Fibroblast of skin of back (primary cell): ENCODE results near the gene OPTN.

Source experiments
- DNase-seq: peaks from one replicate; pipeline ENCODE4 v3.0.0-alpha.2; 2013

Gene OPTN

DNA sequence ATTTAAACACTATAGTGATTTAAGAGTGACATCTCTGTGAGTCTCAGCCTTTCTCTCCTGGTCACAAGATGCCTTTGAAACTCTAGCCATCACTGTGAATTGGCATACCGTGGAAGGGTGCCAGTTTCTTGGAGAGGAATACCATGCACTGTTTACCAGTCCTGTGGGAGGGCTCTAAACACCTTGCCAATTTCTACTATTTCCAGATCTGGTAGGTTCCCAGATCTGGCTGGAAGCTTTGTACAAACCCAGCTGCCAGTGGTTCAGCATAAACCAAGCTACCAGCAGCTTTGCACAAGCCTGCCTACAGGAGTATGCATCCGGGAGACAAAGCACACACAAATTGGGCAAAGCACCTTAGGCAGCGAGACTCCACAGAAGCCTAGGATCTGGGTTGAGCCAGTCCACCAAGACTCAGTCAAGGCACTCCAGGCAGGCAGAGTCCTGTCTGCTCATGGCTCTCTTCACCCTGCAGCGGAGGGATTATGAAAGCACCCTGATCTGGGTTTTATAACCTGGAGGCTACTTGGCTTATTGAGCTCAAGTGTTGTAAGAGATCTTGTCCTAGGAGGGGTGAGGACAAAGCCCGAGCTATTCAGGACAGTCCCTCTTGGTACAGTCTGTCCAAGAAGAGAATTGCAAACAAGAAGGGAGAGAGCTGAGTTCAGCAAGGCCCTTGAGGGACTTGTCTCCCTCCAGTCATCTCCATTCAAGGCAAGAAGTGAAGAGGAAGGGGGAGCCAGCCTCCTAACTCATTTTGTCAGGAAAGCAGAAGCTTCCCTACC lies 85.0 kb downstream of the OPTN start:
- DNase-seq = no peak

GRCh38 chr10:13187135-13187534 lies 87.2 kb downstream of the OPTN start:
- no peak for DNase-seq
